Caco-2 (cell line): ENCODE results near the gene PARM1. TPM values are rescaled to one million over a fixed set of nuclear protein-coding genes. Genes with fewer than 3 reads are reported as not detected.

Experiments used
- BruUV-seq: library from RNA; stranded (reverse); fragments of 400-500 nt; replicated peaks from 2 replicates; lab custom pipeline; 2021; lab: Mats Ljungman, UMichigan
- CTCF ChIA-PET: fragments of 300-600 bp; sonication (Branson Sonifier 250); formaldehyde crosslinking; loops from one replicate; lab custom pipeline; 2022; ENCODE audit warnings: antibody characterized with exemption; lab: Charles Lee
- POLR2A ChIA-PET: fragments of 300-600 bp; sonication (Branson Sonifier 250); formaldehyde crosslinking; loops from one replicate; lab custom pipeline; 2022; ENCODE audit warnings: antibody characterized with exemption; lab: Charles Lee
- DNase-seq, 2 experiments: peaks; one replicate each; pipeline versions ENCODE4 v3.0.0 to v3.0.0-alpha.2; 2020 to 2022
- H3K27me3 ChIP-seq: replicated peaks from 2 replicates; pipeline ENCODE4 v1.6.0; 2011; ENCODE audit warnings: low read length; ENCODE audit not compliant: control insufficient read depth, insufficient read depth
- H3K36me3 ChIP-seq: 2 replicates; pipeline ENCODE4 v1.5.1; 2011; ENCODE audit warnings: low read length; ENCODE audit not compliant: control insufficient read depth, insufficient read depth
- H3K4me1 ChIP-seq: fragments of 250-450 bp; sonication (Bioruptor Pico); 2 replicates; pipeline ENCODE4 v1.5.1; 2020; ENCODE audit warnings: mild to moderate bottlenecking
- H3K4me3 ChIP-seq: 2 replicates; pipeline ENCODE4 v1.5.1; 2011; ENCODE audit warnings: low read depth, mild to moderate bottlenecking, control low read depth, low read length
- H3K9me3 ChIP-seq: fragments of 250-450 bp; sonication (Bioruptor Pico); 2 replicates; pipeline ENCODE4 v1.5.1; 2020; ENCODE audit warnings: mild to moderate bottlenecking, moderate library complexity
- H3K27ac Mint-ChIP-seq: one replicate; pipeline ENCODE4 v1.8.0; 2022; ENCODE audit warnings: mixed read lengths; ENCODE audit not compliant: unreplicated experiment
- H3K27me3 Mint-ChIP-seq: one replicate; pipeline ENCODE4 v1.8.0; 2022; ENCODE audit warnings: mixed read lengths; ENCODE audit not compliant: insufficient read depth, unreplicated experiment
- H3K36me3 Mint-ChIP-seq: one replicate; pipeline ENCODE4 v1.8.0; 2022; ENCODE audit warnings: mild to moderate bottlenecking, mixed read lengths; ENCODE audit not compliant: insufficient read depth, unreplicated experiment
- H3K4me1 Mint-ChIP-seq: one replicate; pipeline ENCODE4 v1.8.0; 2022; ENCODE audit warnings: low read depth, mixed read lengths; ENCODE audit not compliant: unreplicated experiment
- H3K4me3 Mint-ChIP-seq: one replicate; pipeline ENCODE4 v1.8.0; 2022; ENCODE audit warnings: mild to moderate bottlenecking, moderate library complexity, mixed read lengths; ENCODE audit not compliant: unreplicated experiment
- H3K9me3 Mint-ChIP-seq: one replicate; pipeline ENCODE4 v1.8.0; 2022; ENCODE audit warnings: mixed read lengths; ENCODE audit not compliant: unreplicated experiment
- CTCF ChIP-seq, 2 experiments: fragments of 200-600 bp in 1 of 2; IDR thresholded peaks; 1 replicate in 1 of 2; 2 replicates in 1 of 2; pipeline versions ENCODE4 v1.5.1 to v1.8.0; 2011 to 2022; ENCODE audit warnings: antibody characterized with exemption in 1 of 2, control low read depth in 1 of 2, inconsistent platforms in 1 of 2, low read depth in 1 of 2, low read length in 1 of 2, mild to moderate bottlenecking in 1 of 2, moderate library complexity in 1 of 2; ENCODE audit not compliant: insufficient read depth in 1 of 2, severe bottlenecking in 1 of 2, unreplicated experiment in 1 of 2
- intact Hi-C: fragments of 100-400 bp; cut with micrococcal nuclease; formaldehyde crosslinking; loops from one replicate; pipeline ENCODE4 v1.10.0; 2022; ENCODE audit not compliant: unreplicated experiment
- total RNA-seq: library from RNA; stranded (reverse); gene quantifications from 2 replicates; pipeline ENCODE4 v1.2.3, GENCODE V29; 2022

Gene PARM1
- total RNA-seq, 1 experiment from 2014 or later, result 1.7 TPM

DNA sequence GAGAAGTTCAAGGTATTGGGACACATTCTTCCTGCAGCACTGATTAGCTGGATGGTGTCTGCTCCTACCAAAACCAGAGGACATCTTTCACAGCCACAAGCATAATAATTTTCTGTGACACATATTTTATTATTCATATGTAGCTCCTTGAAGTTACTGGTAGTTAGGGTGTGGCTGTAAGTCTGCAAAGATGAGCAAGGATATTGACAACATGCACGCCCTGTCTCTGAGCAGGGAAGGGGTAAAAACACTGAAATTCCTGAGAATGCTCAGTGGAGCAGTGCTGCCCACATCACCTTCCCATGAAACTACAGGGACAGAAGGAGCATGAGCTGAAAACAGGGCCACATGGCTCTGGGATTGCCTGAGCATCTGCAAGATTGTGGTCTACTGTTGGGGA, 38.9 kb downstream of the PARM1 start:
- Mint-ChIP-seq H3K9me3 (peaks cover 14% of the 10 kb centered on the region), H3K27ac (no peak overlapping the region), H3K36me3 (no peaks in the 10 kb centered on the region), H3K4me1 (peaks cover 10% of the 10 kb centered on the region), H3K4me3 (no peak overlapping the region), H3K27me3 (no peaks in the 10 kb centered on the region)
- intact Hi-C loops, result no loop called here
- no peaks in the 10 kb centered on the region for H3K9me3 ChIP-seq
- ChIA-PET POLR2A (no interaction called here), CTCF (no interaction called here)
- no peaks in the 10 kb centered on the region for H3K27me3 ChIP-seq
- no peak for TF ChIP-seq CTCF (IDR thresholded peaks at IDR 0.05; ENCODE audit: insufficient read depth in 1 of 2, low read depth in 1 of 2, low read length in 1 of 2, severe bottlenecking in 1 of 2, unreplicated experiment in 1 of 2)
- no TSS peak for BruUV-seq
- H3K4me3 ChIP-seq, result no peak overlapping the region
- no peaks in the 10 kb centered on the region for H3K36me3 ChIP-seq
- DNase-seq, result no peak
- peaks cover 36% of the 10 kb centered on the region for H3K4me1 ChIP-seq

DNA sequence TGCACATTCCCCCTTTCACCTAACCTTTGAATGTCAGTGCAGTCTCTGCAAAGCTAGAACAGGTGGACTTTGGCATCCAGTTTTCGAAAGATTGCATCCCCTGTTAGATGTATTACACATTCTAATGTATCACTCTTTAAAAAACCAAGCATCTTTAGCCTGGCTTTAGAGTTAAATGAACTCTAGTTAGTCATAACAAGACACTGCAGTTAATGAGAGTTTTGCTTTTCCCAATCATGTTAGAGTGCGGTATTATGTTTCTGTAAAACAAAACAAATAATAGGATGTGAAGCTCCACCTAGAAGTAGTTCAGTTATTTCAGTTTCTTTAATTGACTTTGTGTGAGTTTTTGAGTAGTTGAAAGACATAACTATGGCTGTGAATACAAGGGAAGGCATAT, 42.2 kb downstream of the PARM1 start:
- CTCF ChIA-PET, result no interaction called here
- Mint-ChIP-seq H3K27ac (no peak overlapping the region), H3K27me3 (no peaks in the 10 kb centered on the region), H3K4me1 (peaks cover 2% of the 10 kb centered on the region), H3K4me3 (no peak overlapping the region), H3K9me3 (peaks cover 32% of the 10 kb centered on the region), H3K36me3 (no peaks in the 10 kb centered on the region)
- no peak for TF ChIP-seq CTCF (IDR thresholded peaks at IDR 0.05; ENCODE audit: insufficient read depth in 1 of 2, low read depth in 1 of 2, low read length in 1 of 2, severe bottlenecking in 1 of 2, unreplicated experiment in 1 of 2)
- POLR2A ChIA-PET, result no interaction called here
- DNase-seq, result no peak
- peaks cover 24% of the 10 kb centered on the region for H3K4me1 ChIP-seq
- BruUV-seq, result no TSS peak
- no peak overlapping the region for H3K4me3 ChIP-seq
- peaks cover 9% of the 10 kb centered on the region; the same call in 1 of the 2 replicates for H3K9me3 ChIP-seq
- no peaks in the 10 kb centered on the region for H3K27me3 ChIP-seq
- intact Hi-C loops, result no loop called here
- H3K36me3 ChIP-seq, result no peaks in the 10 kb centered on the region

- Mint-ChIP-seq H3K27ac (no peak overlapping the region), H3K36me3 (no peaks in the 10 kb centered on the region), H3K9me3 (peaks cover 32% of the 10 kb centered on the region), H3K4me1 (no peaks in the 10 kb centered on the region), H3K4me3 (no peak overlapping the region), H3K27me3 (no peaks in the 10 kb centered on the region)
- no peaks in the 10 kb centered on the region for H3K27me3 ChIP-seq
- intact Hi-C loops, result no loop called here
- ChIA-PET POLR2A (no interaction called here), CTCF (no interaction called here)
- no peaks in the 10 kb centered on the region for H3K36me3 ChIP-seq
- no peak overlapping the region for H3K4me3 ChIP-seq
- peaks cover 15% of the 10 kb centered on the region for H3K4me1 ChIP-seq
- H3K9me3 ChIP-seq, result peaks cover 9% of the 10 kb centered on the region; the same call in 1 of the 2 replicates
- peak in 1 of 2 experiments; percentile 51 for DNase-seq
- no peak for TF ChIP-seq CTCF (IDR thresholded peaks at IDR 0.05; ENCODE audit: insufficient read depth in 1 of 2, low read depth in 1 of 2, low read length in 1 of 2, severe bottlenecking in 1 of 2, unreplicated experiment in 1 of 2)
- BruUV-seq, result no TSS peak
Observed at GRCh38 chr4:74975848-74976824, 43.2 kb downstream of the PARM1 start.
